HCT116 (cell line): Measurements from ENCODE around the gene RHBDF1. TPM values are rescaled to one million over a fixed set of nuclear protein-coding genes. Genes with fewer than 3 reads are reported as not detected.
A peak's percentile ranks its signal among the peaks of the same experiment; 100 is the strongest.

Experiments used
- ATAC-seq: fragments of 200-7000 bp; cut with Tn5 transposase; 2 replicates; pipeline ENCODE4 v1.9.1; 2020; ENCODE audit warnings: mild to moderate bottlenecking, moderate library complexity
- BruUV-seq: library from RNA; stranded (reverse); fragments of 400-500 nt; replicated peaks from 2 replicates; lab custom pipeline; 2021; lab: Mats Ljungman, UMichigan
- CTCF ChIA-PET: fragments of 300-600 bp; sonication (Branson Sonifier 250); formaldehyde crosslinking; loops from one replicate; lab custom pipeline; 2021; ENCODE audit warnings: antibody characterized with exemption; lab: Charles Lee
- POLR2A ChIA-PET: fragments of 300-600, 350-600 bp; sonication (Branson Sonifier 250); formaldehyde crosslinking; loops from one replicate; lab custom pipeline; 2021; ENCODE audit warnings: antibody characterized with exemption; lab: Charles Lee
- RAD21 ChIA-PET, 2 experiments: fragments of 300-600 bp; sonication (Branson Sonifier 250); formaldehyde crosslinking; loops; one replicate each; lab custom pipeline; 2023; ENCODE audit warnings: low total read pairs in 2 of 2; ENCODE audit not compliant: uncharacterized antibody in 2 of 2, unreplicated experiment in 2 of 2, low non-redundant PET in 1 of 2; lab: Charles Lee
- DNase-seq: peaks from one replicate; pipeline ENCODE4 v3.0.0-alpha.2; 2010; ENCODE audit warnings: low read depth, low spot score
- H2AFZ ChIP-seq: fragments of 200-600 bp; shearing (Covaris generic), sonication (generic); 2 replicates; pipeline ENCODE4 v1.6.1; 2017; ENCODE audit warnings: low read depth, mixed run types, mixed read lengths, antibody characterized with exemption, low read length; ENCODE audit not compliant: poor library complexity, severe bottlenecking
- H3K27ac ChIP-seq: 2 replicates; pipeline ENCODE4 v1.5.1; 2012; ENCODE audit warnings: low read depth, low read length
- H3K27me3 ChIP-seq: fragments of 200-600 bp; sonication (generic); 2 replicates; pipeline ENCODE4 v1.6.1; 2016; ENCODE audit warnings: mixed run types, low read length, mixed read lengths; ENCODE audit not compliant: insufficient read depth
- H3K36me3 ChIP-seq, 2 experiments: fragments of 200-500 bp in 1 of 2; fragments of 200-600 bp in 1 of 2; sonication (Bioruptor generic) in 1 of 2; sonication (generic) in 1 of 2; 2 replicates each; pipeline versions ENCODE4 v1.5.1 to v1.6.1; 2014 to 2016; ENCODE audit warnings: low read length in 2 of 2, inconsistent platforms in 1 of 2, mixed read lengths in 1 of 2, mixed run types in 1 of 2; ENCODE audit not compliant: insufficient read depth in 2 of 2, control insufficient read depth in 1 of 2
- H3K4me1 ChIP-seq, 2 experiments: fragments of 200-600 bp in 1 of 2; sonication (generic) in 1 of 2; 2 replicates each; pipeline versions ENCODE4 v1.5.1 to v1.6.1; 2012 to 2017; ENCODE audit warnings: low read length in 2 of 2, inconsistent platforms in 1 of 2, mild to moderate bottlenecking in 1 of 2, mixed read lengths in 1 of 2, mixed run types in 1 of 2, moderate library complexity in 1 of 2; ENCODE audit not compliant: insufficient read depth in 2 of 2, control insufficient read depth in 1 of 2
- H3K4me2 ChIP-seq: fragments of 200-600 bp; sonication (generic); 2 replicates; pipeline ENCODE4 v1.6.1; 2017; ENCODE audit warnings: mixed run types, low read length, mixed read lengths
- H3K4me3 ChIP-seq, 2 experiments: fragments of 200-600 bp in 1 of 2; sonication (generic) in 1 of 2; replicated peaks in 1 of 2; 2 replicates each; pipeline ENCODE4 v1.5.1; 2011 to 2016; ENCODE audit warnings: low read length in 2 of 2, control low read depth in 1 of 2, low read depth in 1 of 2, mild to moderate bottlenecking in 1 of 2, mixed read lengths in 1 of 2, mixed run types in 1 of 2
- H3K79me2 ChIP-seq: fragments of 200-600 bp; sonication (generic); 2 replicates; pipeline ENCODE4 v1.6.1; 2017; ENCODE audit warnings: mild to moderate bottlenecking, mixed run types, low read length, moderate library complexity, mixed read lengths; ENCODE audit not compliant: insufficient read depth
- H3K9ac ChIP-seq: fragments of 200-600 bp; sonication (generic); 2 replicates; pipeline ENCODE4 v1.6.1; 2016; ENCODE audit warnings: low read length, mixed read lengths
- H3K9me2 ChIP-seq: fragments of 200-600 bp; sonication (generic), shearing (Covaris generic); 2 replicates; pipeline ENCODE4 v1.6.1; 2017; ENCODE audit warnings: mixed run types, mild to moderate bottlenecking, moderate library complexity; ENCODE audit not compliant: insufficient read depth
- H3K9me3 ChIP-seq, 2 experiments: fragments of 200-500 bp in 1 of 2; fragments of 200-600 bp in 1 of 2; sonication (Bioruptor generic) in 1 of 2; sonication (generic) in 1 of 2; 2 replicates each; pipeline ENCODE4 v1.6.1; 2014 to 2017; ENCODE audit warnings: low read length in 2 of 2, mixed read lengths in 2 of 2, inconsistent platforms in 1 of 2, low read depth in 1 of 2, mild to moderate bottlenecking in 1 of 2, mixed run types in 1 of 2, moderate library complexity in 1 of 2; ENCODE audit not compliant: control insufficient read depth in 1 of 2, insufficient read depth in 1 of 2
- H4K20me1 ChIP-seq: fragments of 200-600 bp; sonication (generic), shearing (Covaris generic); 2 replicates; pipeline ENCODE4 v1.6.1; 2017; ENCODE audit warnings: mixed run types, mild to moderate bottlenecking, moderate library complexity; ENCODE audit not compliant: insufficient read depth
- CEBPB ChIP-seq: IDR thresholded peaks from 2 replicates; pipeline ENCODE4 v1.6.1; 2012; ENCODE audit warnings: low read depth
- CTCF ChIP-seq, 3 experiments: fragments of 200-600 bp in 1 of 3; sonication (generic) in 1 of 3; IDR thresholded peaks in 2 of 3; conservative IDR thresholded peaks in 1 of 3; 2 replicates each; pipeline ENCODE4 v1.5.1; 2012 to 2017; ENCODE audit warnings: low read depth in 2 of 3, low read length in 2 of 3, antibody characterized with exemption in 1 of 3, borderline replicate concordance in 1 of 3, control low read depth in 1 of 3, mild to moderate bottlenecking in 1 of 3, mixed read lengths in 1 of 3, mixed run types in 1 of 3, moderate library complexity in 1 of 3; ENCODE audit not compliant: insufficient read depth in 1 of 3
- EGR1 ChIP-seq: IDR thresholded peaks from 2 replicates; pipeline ENCODE4 v1.6.1; 2012; ENCODE audit warnings: low read depth
- ELF1 ChIP-seq: IDR thresholded peaks from 2 replicates; pipeline ENCODE4 v1.6.1; 2012; ENCODE audit warnings: low read depth, borderline replicate concordance
- EZH2 ChIP-seq: fragments of 200-600 bp; sonication (generic); IDR thresholded peaks from 2 replicates; pipeline ENCODE4 v1.6.1; 2017; ENCODE audit warnings: antibody characterized with exemption, mixed run types
- EZH2phosphoT487 ChIP-seq: fragments of 200-600 bp; IDR thresholded peaks from 2 replicates; pipeline ENCODE4 v1.6.1; 2018; ENCODE audit warnings: antibody characterized with exemption, borderline replicate concordance
- JUND ChIP-seq: IDR thresholded peaks from 2 replicates; pipeline ENCODE4 v1.6.1; 2012
- POLR2A ChIP-seq: IDR thresholded peaks from 2 replicates; pipeline ENCODE4 v1.7.0; 2011; ENCODE audit warnings: borderline replicate concordance; ENCODE audit not compliant: insufficient read depth, insufficient read length; ENCODE audit errors: extremely low read depth
- RAD21 ChIP-seq: IDR thresholded peaks from 2 replicates; pipeline ENCODE4 v1.6.1; 2012; ENCODE audit warnings: low read depth, mild to moderate bottlenecking
- SIN3A ChIP-seq: IDR thresholded peaks from 2 replicates; pipeline ENCODE4 v1.6.1; 2012; ENCODE audit warnings: low read depth
- SP1 ChIP-seq: IDR thresholded peaks from 2 replicates; pipeline ENCODE4 v1.6.1; 2012; ENCODE audit warnings: low read depth
- TCF7L2 ChIP-seq: IDR thresholded peaks from 2 replicates; pipeline ENCODE4 v1.7.0; 2011; ENCODE audit warnings: borderline replicate concordance, inconsistent platforms; ENCODE audit not compliant: insufficient read depth, insufficient read length; ENCODE audit errors: extremely low read depth
- ZBTB33 ChIP-seq: IDR thresholded peaks from 2 replicates; pipeline ENCODE4 v1.6.1; 2011; ENCODE audit warnings: mild to moderate bottlenecking, low read length, moderate library complexity; ENCODE audit not compliant: insufficient replicate concordance; ENCODE audit errors: extremely low read depth
- ZFX ChIP-seq: fragments of 450-650 bp; IDR thresholded peaks from 2 replicates; pipeline ENCODE4 v1.6.1; 2017
- intact Hi-C: fragments of 100-400 bp; cut with micrococcal nuclease; formaldehyde crosslinking; loops from 2 replicates; pipeline ENCODE4 v1.10.0; 2022
- total RNA-seq: library from RNA; stranded (reverse); gene quantifications from one replicate; pipeline ENCODE4 v1.2.1, GENCODE V29; 2021; ENCODE audit not compliant: unreplicated experiment
- TF ChIP-seq, protein P1 (sequence below): IDR thresholded peaks from 2 replicates; pipeline ENCODE4 v1.6.1; 2012; ENCODE audit warnings: low read depth
- TF ChIP-seq, protein P2 (sequence below): IDR thresholded peaks from 2 replicates; pipeline ENCODE4 v1.6.1; 2012

Gene RHBDF1
- total RNA-seq, 1 experiment from 2014 or later, result 19.8 TPM

DNA sequence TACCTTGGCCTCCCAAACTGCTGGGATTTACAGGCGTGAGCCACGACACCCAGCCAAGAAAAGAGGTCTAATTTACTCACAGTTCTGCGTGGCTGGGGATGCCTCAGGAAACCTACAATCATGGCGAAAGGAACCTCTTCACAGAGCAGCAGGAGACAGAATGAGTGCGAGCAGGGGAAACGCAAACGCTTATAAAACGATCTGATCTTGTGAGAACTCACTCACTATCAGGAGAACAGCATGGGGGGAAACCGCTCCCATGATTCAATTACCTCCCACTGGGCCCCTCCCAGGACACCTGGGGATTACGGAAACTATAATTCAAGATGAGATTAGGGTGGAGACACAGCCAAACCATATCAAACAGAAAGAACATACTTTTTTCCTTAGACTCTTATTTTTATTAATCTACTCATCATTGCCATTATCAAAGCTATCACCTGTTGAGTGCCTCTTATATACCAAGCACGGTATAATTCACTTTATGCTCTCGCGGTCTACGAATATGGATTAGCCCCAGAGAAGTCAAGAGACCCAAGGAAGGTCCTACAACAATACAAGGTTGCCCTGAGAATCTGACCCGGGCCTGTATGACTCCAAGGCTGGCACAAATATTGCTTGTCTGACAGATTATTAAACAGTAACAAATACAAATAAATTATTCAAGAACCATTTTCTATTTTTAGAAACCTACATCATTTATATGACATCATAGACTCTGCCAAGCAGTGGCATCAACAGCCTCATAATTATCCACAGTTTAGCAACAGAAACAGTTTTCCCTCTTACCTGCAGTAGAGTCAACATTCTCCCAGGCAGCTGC, 21.5 kb downstream of the RHBDF1 start:
- Histone ChIP-seq H3K4me3 (no peak overlapping the region), H3K79me2 (peaks cover 43% of the 10 kb centered on the region), H3K9me3 (no peaks in the 10 kb centered on the region), H3K9ac (no peak overlapping the region), H3K36me3 (peaks cover 0 to 5% of the 10 kb centered on the region in 2 experiments; a peak in 2 of 4 replicates), H4K20me1 (no peaks in the 10 kb centered on the region), H3K27ac (no peak overlapping the region), H3K4me1 (no peaks in the 10 kb centered on the region), H3K4me2 (no peak overlapping the region), H2AFZ (no peak overlapping the region), H3K9me2 (no peaks in the 10 kb centered on the region), H3K27me3 (no peaks in the 10 kb centered on the region)
- intact Hi-C loops, result no loop called here
- ChIA-PET CTCF (no interaction called here), POLR2A (no interaction called here), RAD21 (no interaction called here)
- DNase-seq, result no peak
- ATAC-seq, result no peak
- no peak for TF ChIP-seq ZFX
- TF ChIP-seq, protein P1, sequence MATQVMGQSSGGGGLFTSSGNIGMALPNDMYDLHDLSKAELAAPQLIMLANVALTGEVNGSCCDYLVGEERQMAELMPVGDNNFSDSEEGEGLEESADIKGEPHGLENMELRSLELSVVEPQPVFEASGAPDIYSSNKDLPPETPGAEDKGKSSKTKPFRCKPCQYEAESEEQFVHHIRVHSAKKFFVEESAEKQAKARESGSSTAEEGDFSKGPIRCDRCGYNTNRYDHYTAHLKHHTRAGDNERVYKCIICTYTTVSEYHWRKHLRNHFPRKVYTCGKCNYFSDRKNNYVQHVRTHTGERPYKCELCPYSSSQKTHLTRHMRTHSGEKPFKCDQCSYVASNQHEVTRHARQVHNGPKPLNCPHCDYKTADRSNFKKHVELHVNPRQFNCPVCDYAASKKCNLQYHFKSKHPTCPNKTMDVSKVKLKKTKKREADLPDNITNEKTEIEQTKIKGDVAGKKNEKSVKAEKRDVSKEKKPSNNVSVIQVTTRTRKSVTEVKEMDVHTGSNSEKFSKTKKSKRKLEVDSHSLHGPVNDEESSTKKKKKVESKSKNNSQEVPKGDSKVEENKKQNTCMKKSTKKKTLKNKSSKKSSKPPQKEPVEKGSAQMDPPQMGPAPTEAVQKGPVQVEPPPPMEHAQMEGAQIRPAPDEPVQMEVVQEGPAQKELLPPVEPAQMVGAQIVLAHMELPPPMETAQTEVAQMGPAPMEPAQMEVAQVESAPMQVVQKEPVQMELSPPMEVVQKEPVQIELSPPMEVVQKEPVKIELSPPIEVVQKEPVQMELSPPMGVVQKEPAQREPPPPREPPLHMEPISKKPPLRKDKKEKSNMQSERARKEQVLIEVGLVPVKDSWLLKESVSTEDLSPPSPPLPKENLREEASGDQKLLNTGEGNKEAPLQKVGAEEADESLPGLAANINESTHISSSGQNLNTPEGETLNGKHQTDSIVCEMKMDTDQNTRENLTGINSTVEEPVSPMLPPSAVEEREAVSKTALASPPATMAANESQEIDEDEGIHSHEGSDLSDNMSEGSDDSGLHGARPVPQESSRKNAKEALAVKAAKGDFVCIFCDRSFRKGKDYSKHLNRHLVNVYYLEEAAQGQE, result no peak
- TF ChIP-seq CTCF (IDR thresholded peaks at IDR 0.05 in 2 of 3, conservative IDR thresholded peaks at IDR 0.05 in 1 of 3; ENCODE audit: borderline replicate concordance in 1 of 3, insufficient read depth in 1 of 3, low read depth in 2 of 3, low read length in 2 of 3), result no peak
- TF ChIP-seq POLR2A, result no peak
- TF ChIP-seq EZH2phosphoT487, result no peak
- no peak for TF ChIP-seq EGR1
- no peak for TF ChIP-seq SP1
- no peak for TF ChIP-seq ELF1
- TF ChIP-seq RAD21, result no peak
- no peak for TF ChIP-seq JUND
- no peak for TF ChIP-seq CEBPB
- TF ChIP-seq, protein P2, sequence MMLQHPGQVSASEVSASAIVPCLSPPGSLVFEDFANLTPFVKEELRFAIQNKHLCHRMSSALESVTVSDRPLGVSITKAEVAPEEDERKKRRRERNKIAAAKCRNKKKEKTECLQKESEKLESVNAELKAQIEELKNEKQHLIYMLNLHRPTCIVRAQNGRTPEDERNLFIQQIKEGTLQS, result no peak
- TF ChIP-seq ZBTB33, result no peak
- no peak for TF ChIP-seq EZH2
- no peak for TF ChIP-seq SIN3A
- no peak for TF ChIP-seq TCF7L2
- TSS peak; percentile 58 for BruUV-seq
